ENCODE measurements around the gene RAI1.

The RAI1 gene

GRCh38 chr17:17661134-17661533, 20.1 kb upstream of the RAI1 start:
- H2BK15ac ChIP-seq (ENCODE audit: low read length), result no peak overlapping the region
- H3K4me2 ChIP-seq (ENCODE audit: insufficient read depth, low read length, poor library complexity, severe bottlenecking), result no peak overlapping the region
- H3K4me3 ChIP-seq (ENCODE audit: low read length in 2 of 2), result no peak overlapping the region
- no peak overlapping the region for H3K18ac ChIP-seq (ENCODE audit: low read length)
- H3K4me1 ChIP-seq (ENCODE audit: control insufficient read depth in 2 of 2, insufficient read depth in 1 of 2, low read depth in 1 of 2, low read length in 2 of 2), result peaks cover 4 to 7% of the 10 kb centered on the region in 2 donors
- H3K27me3 ChIP-seq (ENCODE audit: control insufficient read depth in 3 of 3, insufficient read depth in 3 of 3, low read depth in 1 of 3, low read length in 3 of 3), result no peaks in the 10 kb centered on the region
- no peak overlapping the region for H2AFZ ChIP-seq (ENCODE audit: low read length)
- H3K14ac ChIP-seq (ENCODE audit: low read length), result peak overlapping the region; percentile 27
- H4K91ac ChIP-seq (ENCODE audit: low read depth, low read length, poor library complexity), result no peak overlapping the region
- no peak overlapping the region for H2AK5ac ChIP-seq (ENCODE audit: low read depth, low read length)
- H3K4ac ChIP-seq (ENCODE audit: low read length), result no peak overlapping the region
- no peak overlapping the region for H2BK12ac ChIP-seq (ENCODE audit: low read length)
- H2BK120ac ChIP-seq (ENCODE audit: low read depth, low read length), result no peak overlapping the region
- no peaks in the 10 kb centered on the region for H3K36me3 ChIP-seq (replicated peaks in 1 of 2; ENCODE audit: control insufficient read depth in 2 of 2, insufficient read depth in 2 of 2, low read length in 2 of 2)
- no peaks in the 10 kb centered on the region for H3K79me1 ChIP-seq (ENCODE audit: low read depth, low read length)
- peak overlapping the region; percentile 53 for H3K9ac ChIP-seq (ENCODE audit: low read depth, low read length, poor library complexity)
- DNase-seq (ENCODE audit: low spot score), result no peak
- no peak overlapping the region for H4K8ac ChIP-seq (ENCODE audit: low read depth, low read length)
- no peak overlapping the region for H3K27ac ChIP-seq (replicated peaks; ENCODE audit: low read length)
- no CpG with 5 or more reads among the region's 8 CpGs for WGBS, 2 donors (ENCODE audit: extremely low coverage in 2 of 2, insufficient read length in 2 of 2, insufficient replicate concordance in 1 of 2)
- peak overlapping the region; percentile 58 for H3K23ac ChIP-seq (ENCODE audit: low read depth, low read length, poor library complexity)
- H3K9me3 ChIP-seq (replicated peaks in 1 of 2; ENCODE audit: control insufficient read depth in 2 of 2, insufficient read depth in 1 of 2, low read depth in 1 of 2, low read length in 2 of 2), result peaks cover 6 to 16% of the 10 kb centered on the region in 2 donors
- no peak overlapping the region for H2BK5ac ChIP-seq (ENCODE audit: low read length)

GRCh38 chr17:17661834-17662385, 19.3 kb upstream of the RAI1 start:
- no peak overlapping the region for H2BK5ac ChIP-seq (ENCODE audit: low read length)
- no peak overlapping the region for H3K4me3 ChIP-seq (ENCODE audit: low read length in 2 of 2)
- no peak for DNase-seq (ENCODE audit: low spot score)
- WGBS, 2 donors (ENCODE audit: extremely low coverage in 2 of 2, insufficient read length in 2 of 2, insufficient replicate concordance in 1 of 2), result no CpG with 5 or more reads among the region's 10 CpGs
- H3K27me3 ChIP-seq (ENCODE audit: control insufficient read depth in 3 of 3, insufficient read depth in 3 of 3, low read depth in 1 of 3, low read length in 3 of 3), result peaks cover 0 to 4% (median 0%) of the 10 kb centered on the region in 3 experiments
- H3K9me3 ChIP-seq (replicated peaks in 1 of 2; ENCODE audit: control insufficient read depth in 2 of 2, insufficient read depth in 1 of 2, low read depth in 1 of 2, low read length in 2 of 2), result peaks cover 6 to 16% of the 10 kb centered on the region in 2 donors
- H3K18ac ChIP-seq (ENCODE audit: low read length), result no peak overlapping the region
- no peak overlapping the region for H2AFZ ChIP-seq (ENCODE audit: low read length)
- no peaks in the 10 kb centered on the region for H3K36me3 ChIP-seq (replicated peaks in 1 of 2; ENCODE audit: control insufficient read depth in 2 of 2, insufficient read depth in 2 of 2, low read length in 2 of 2)
- H4K8ac ChIP-seq (ENCODE audit: low read depth, low read length), result no peak overlapping the region
- no peak overlapping the region for H2BK120ac ChIP-seq (ENCODE audit: low read depth, low read length)
- no peak overlapping the region for H3K4ac ChIP-seq (ENCODE audit: low read length)
- H2BK15ac ChIP-seq (ENCODE audit: low read length), result no peak overlapping the region
- no peak overlapping the region for H3K27ac ChIP-seq (replicated peaks; ENCODE audit: low read length)
- peaks cover 4 to 7% of the 10 kb centered on the region in 2 donors for H3K4me1 ChIP-seq (ENCODE audit: control insufficient read depth in 2 of 2, insufficient read depth in 1 of 2, low read depth in 1 of 2, low read length in 2 of 2)
- no peaks in the 10 kb centered on the region for H3K79me1 ChIP-seq (ENCODE audit: low read depth, low read length)
- H4K91ac ChIP-seq (ENCODE audit: low read depth, low read length, poor library complexity), result no peak overlapping the region
- H2AK5ac ChIP-seq (ENCODE audit: low read depth, low read length), result no peak overlapping the region
- H2BK12ac ChIP-seq (ENCODE audit: low read length), result no peak overlapping the region
- no peak overlapping the region for H3K23ac ChIP-seq (ENCODE audit: low read depth, low read length, poor library complexity)
- H3K9ac ChIP-seq (ENCODE audit: low read depth, low read length, poor library complexity), result no peak overlapping the region
- no peak overlapping the region for H3K14ac ChIP-seq (ENCODE audit: low read length)
- H3K4me2 ChIP-seq (ENCODE audit: insufficient read depth, low read length, poor library complexity, severe bottlenecking), result no peak overlapping the region

GRCh38 chr17:17663160-17664063, 17.8 kb upstream of the RAI1 start:
- Histone ChIP-seq H4K8ac (ENCODE audit: low read depth, low read length) (no peak overlapping the region), H2BK120ac (ENCODE audit: low read depth, low read length) (no peak overlapping the region), H3K9me3 (replicated peaks in 1 of 2; ENCODE audit: control insufficient read depth in 2 of 2, insufficient read depth in 1 of 2, low read depth in 1 of 2, low read length in 2 of 2) (peaks cover 3 to 7% of the 10 kb centered on the region in 2 donors), H3K4me2 (ENCODE audit: insufficient read depth, low read length, poor library complexity, severe bottlenecking) (no peak overlapping the region), H3K4ac (ENCODE audit: low read length) (no peak overlapping the region), H3K79me1 (ENCODE audit: low read depth, low read length) (no peaks in the 10 kb centered on the region), H3K14ac (ENCODE audit: low read length) (peak overlapping the region; percentile 33), H2BK12ac (ENCODE audit: low read length) (peak overlapping the region; percentile 63), H3K18ac (ENCODE audit: low read length) (peak overlapping the region; percentile 13), H2BK15ac (ENCODE audit: low read length) (no peak overlapping the region), H3K27me3 (ENCODE audit: control insufficient read depth in 3 of 3, insufficient read depth in 3 of 3, low read depth in 1 of 3, low read length in 3 of 3) (peaks cover 0 to 6% (median 0%) of the 10 kb centered on the region in 3 experiments), H2AK5ac (ENCODE audit: low read depth, low read length) (peak overlapping the region; percentile 22), H4K91ac (ENCODE audit: low read depth, low read length, poor library complexity) (peak overlapping the region; percentile 41), H3K9ac (ENCODE audit: low read depth, low read length, poor library complexity) (no peak overlapping the region), H3K36me3 (replicated peaks in 1 of 2; ENCODE audit: control insufficient read depth in 2 of 2, insufficient read depth in 2 of 2, low read length in 2 of 2) (no peaks in the 10 kb centered on the region), H3K23ac (ENCODE audit: low read depth, low read length, poor library complexity) (no peak overlapping the region), H3K4me3 (ENCODE audit: low read length in 2 of 2) (no peak overlapping the region), H3K27ac (replicated peaks; ENCODE audit: low read length) (no peak overlapping the region), H3K4me1 (ENCODE audit: control insufficient read depth in 2 of 2, insufficient read depth in 1 of 2, low read depth in 1 of 2, low read length in 2 of 2) (peaks cover 5 to 7% of the 10 kb centered on the region in 2 donors), H2BK5ac (ENCODE audit: low read length) (no peak overlapping the region), H2AFZ (ENCODE audit: low read length) (peak overlapping the region; percentile 8)
- WGBS, 2 donors (ENCODE audit: extremely low coverage in 2 of 2, insufficient read length in 2 of 2, insufficient replicate concordance in 1 of 2), result no CpG with 5 or more reads among the region's 19 CpGs
- DNase-seq (ENCODE audit: low spot score), result peak; percentile 68

- H3K9ac ChIP-seq (ENCODE audit: low read depth, low read length, poor library complexity), result no peak overlapping the region
- no peak overlapping the region for H4K8ac ChIP-seq (ENCODE audit: low read depth, low read length)
- no peak overlapping the region for H3K18ac ChIP-seq (ENCODE audit: low read length)
- no peak overlapping the region for H2BK12ac ChIP-seq (ENCODE audit: low read length)
- no peak for DNase-seq (ENCODE audit: low spot score)
- H4K91ac ChIP-seq (ENCODE audit: low read depth, low read length, poor library complexity), result no peak overlapping the region
- no peak overlapping the region for H2AFZ ChIP-seq (ENCODE audit: low read length)
- no peak overlapping the region for H3K4me3 ChIP-seq (ENCODE audit: low read length in 2 of 2)
- no peak overlapping the region for H3K27ac ChIP-seq (replicated peaks; ENCODE audit: low read length)
- no peak overlapping the region for H3K23ac ChIP-seq (ENCODE audit: low read depth, low read length, poor library complexity)
- H2BK15ac ChIP-seq (ENCODE audit: low read length), result no peak overlapping the region
- H3K79me1 ChIP-seq (ENCODE audit: low read depth, low read length), result peaks cover 3% of the 10 kb centered on the region
- no peak overlapping the region for H2BK120ac ChIP-seq (ENCODE audit: low read depth, low read length)
- no peak overlapping the region for H3K4ac ChIP-seq (ENCODE audit: low read length)
- no peak overlapping the region for H2AK5ac ChIP-seq (ENCODE audit: low read depth, low read length)
- H3K36me3 ChIP-seq (replicated peaks in 1 of 2; ENCODE audit: control insufficient read depth in 2 of 2, insufficient read depth in 2 of 2, low read length in 2 of 2), result no peaks in the 10 kb centered on the region
- no peak overlapping the region for H2BK5ac ChIP-seq (ENCODE audit: low read length)
- WGBS, 2 donors (ENCODE audit: extremely low coverage in 2 of 2, insufficient read length in 2 of 2, insufficient replicate concordance in 1 of 2), result no CpG with 5 or more reads among the region's 4 CpGs
- H3K4me2 ChIP-seq (ENCODE audit: insufficient read depth, low read length, poor library complexity, severe bottlenecking), result no peak overlapping the region
- H3K9me3 ChIP-seq (replicated peaks in 1 of 2; ENCODE audit: control insufficient read depth in 2 of 2, insufficient read depth in 1 of 2, low read depth in 1 of 2, low read length in 2 of 2), result peaks cover 2 to 4% of the 10 kb centered on the region in 2 donors
- peaks cover 0 to 6% (median 0%) of the 10 kb centered on the region in 3 experiments for H3K27me3 ChIP-seq (ENCODE audit: control insufficient read depth in 3 of 3, insufficient read depth in 3 of 3, low read depth in 1 of 3, low read length in 3 of 3)
- peaks cover 11% of the 10 kb centered on the region in 2 donors for H3K4me1 ChIP-seq (ENCODE audit: control insufficient read depth in 2 of 2, insufficient read depth in 1 of 2, low read depth in 1 of 2, low read length in 2 of 2)
- no peak overlapping the region for H3K14ac ChIP-seq (ENCODE audit: low read length)
Measured at GRCh38 chr17:17664064-17664452, 17.2 kb upstream of the RAI1 start.

Data from neuronal stem cell (in vitro differentiated cells).